Cardiac muscle cell (in vitro differentiated cells and primary cell): ENCODE data around the gene ERC2. TPM values are rescaled to one million over a fixed set of nuclear protein-coding genes. Genes with fewer than 3 reads are reported as not detected.
"Not testable (repeated sequence)": the region's sequence is repeated elsewhere in the genome, so short reads cannot be mapped to it uniquely, and the experiment has no call there.

Source experiments
- DNase-seq, 2 donors: peaks; one replicate each; pipeline versions ENCODE4 v3.0.0 to v3.0.0-alpha.2; 2010 to 2017; ENCODE audit warnings: low read depth in 1 of 2, low spot score in 1 of 2
- H3K27ac ChIP-seq: fragments of 200-600 bp; sonication (generic); 2 replicates; pipeline ENCODE4 v1.5.1; 2016
- H3K27me3 ChIP-seq: fragments of 200-600 bp; sonication (generic); 2 replicates; pipeline ENCODE4 v1.6.0; 2016; ENCODE audit warnings: control low read depth
- H3K36me3 ChIP-seq: fragments of 200-600 bp; sonication (generic); 2 replicates; pipeline ENCODE4 v1.5.1; 2016; ENCODE audit warnings: control low read depth
- H3K4me1 ChIP-seq: fragments of 200-600 bp; sonication (generic); 2 replicates; pipeline ENCODE4 v1.8.1; 2017; ENCODE audit warnings: low read depth, mild to moderate bottlenecking, mixed run types
- H3K4me3 ChIP-seq: fragments of 200-600 bp; sonication (generic); 2 replicates; pipeline ENCODE4 v1.5.1; 2016; ENCODE audit warnings: mild to moderate bottlenecking
- H3K9me3 ChIP-seq: fragments of 200-600 bp; sonication (generic); 2 replicates; pipeline ENCODE4 v1.5.1; 2017; ENCODE audit warnings: low read depth, mild to moderate bottlenecking, control low read depth
- CTCF ChIP-seq: IDR thresholded peaks from 2 replicates; pipeline ENCODE4 v1.5.1; 2012; ENCODE audit warnings: low read depth, mild to moderate bottlenecking, low read length
- polyA plus RNA-seq: library from polyadenylated mRNA; unstranded; fragments of >200 nt; fragmentation: Nextera tagmentation; extraction: Ambion mirVana; gene quantifications from 2 replicates; pipeline ENCODE4 v1.2.1, GENCODE V29; 2016
- total RNA-seq: library from RNA; depleted of rRNA; stranded (reverse); fragments of >200 nt; gene quantifications from 2 replicates; pipeline ENCODE4 v1.2.3, GENCODE V29; 2016

The ERC2 gene
- total and polyA plus RNA-seq, 2 experiments from 2014 or later, result 18.1 to 29.0 TPM

- no peak overlapping the region for H3K27ac ChIP-seq
- no peaks in the 10 kb centered on the region for H3K36me3 ChIP-seq
- no peaks in the 10 kb centered on the region for H3K9me3 ChIP-seq
- DNase-seq, result no peak
- no peaks in the 10 kb centered on the region for H3K27me3 ChIP-seq
- TF ChIP-seq CTCF, result no peak
- H3K4me1 ChIP-seq, result peaks cover 14% of the 10 kb centered on the region
- H3K4me3 ChIP-seq, result no peak overlapping the region
Measured at GRCh38 chr3:56022619-56023018, 445.6 kb downstream of the ERC2 start.

- H3K9me3 ChIP-seq, result no peaks in the 10 kb centered on the region
- no peaks in the 10 kb centered on the region for H3K27me3 ChIP-seq
- H3K36me3 ChIP-seq, result no peaks in the 10 kb centered on the region
- H3K27ac ChIP-seq, result no peak overlapping the region
- peaks cover 6% of the 10 kb centered on the region for H3K4me1 ChIP-seq
- H3K4me3 ChIP-seq, result no peak overlapping the region
- DNase-seq, result peak in 1 of 2 donors; percentile 4
- no peak for TF ChIP-seq CTCF
Measured at GRCh38 chr3:56019490-56020146, 448.6 kb downstream of the ERC2 start.

GRCh38 chr3:56015374-56015773, 452.9 kb downstream of the ERC2 start:
- H3K9me3 ChIP-seq, H3K4me3 ChIP-seq, H3K27me3 ChIP-seq, H3K27ac ChIP-seq, H3K36me3 ChIP-seq, DNase-seq, H3K4me1 ChIP-seq: not testable (repeated sequence)

- Histone ChIP-seq H3K36me3 (no peaks in the 10 kb centered on the region), H3K9me3 (no peaks in the 10 kb centered on the region), H3K27ac (peak overlapping the region; percentile 6), H3K4me3 (no peak overlapping the region), H3K27me3 (no peaks in the 10 kb centered on the region), H3K4me1 (peaks cover 9% of the 10 kb centered on the region)
- DNase-seq, result peak in 1 of 2 donors; percentile 12
- no peak for TF ChIP-seq CTCF
Measured at GRCh38 chr3:56012721-56013120, 455.5 kb downstream of the ERC2 start.

- no peak for TF ChIP-seq CTCF
- peaks cover 6% of the 10 kb centered on the region for H3K4me1 ChIP-seq
- no peaks in the 10 kb centered on the region for H3K9me3 ChIP-seq
- no peaks in the 10 kb centered on the region for H3K36me3 ChIP-seq
- no peak overlapping the region for H3K4me3 ChIP-seq
- no peaks in the 10 kb centered on the region for H3K27me3 ChIP-seq
- DNase-seq, result no peak
- H3K27ac ChIP-seq, result no peak overlapping the region
Measured at GRCh38 chr3:56005196-56005805, 463.0 kb downstream of the ERC2 start.

GRCh38 chr3:56003129-56003528, 465.1 kb downstream of the ERC2 start:
- H3K27me3 ChIP-seq, result no peaks in the 10 kb centered on the region
- H3K9me3 ChIP-seq, result no peaks in the 10 kb centered on the region
- no peak for TF ChIP-seq CTCF
- H3K36me3 ChIP-seq, result no peaks in the 10 kb centered on the region
- DNase-seq, result no peak
- H3K4me3 ChIP-seq, result no peak overlapping the region
- H3K27ac ChIP-seq, result no peak overlapping the region
- H3K4me1 ChIP-seq, result no peaks in the 10 kb centered on the region
